ENCODE measurements around the gene CENPS. TPM values are rescaled to one million over a fixed set of nuclear protein-coding genes. Genes with fewer than 3 reads are reported as not detected.

Gene CENPS
- total and polyA plus RNA-seq, 9 of the 15 experiments (the other 6 are each of a cell fraction or from before 2014, with no cell fraction given) = 10.2 to 36.0 (median 26.0) TPM

DNA sequence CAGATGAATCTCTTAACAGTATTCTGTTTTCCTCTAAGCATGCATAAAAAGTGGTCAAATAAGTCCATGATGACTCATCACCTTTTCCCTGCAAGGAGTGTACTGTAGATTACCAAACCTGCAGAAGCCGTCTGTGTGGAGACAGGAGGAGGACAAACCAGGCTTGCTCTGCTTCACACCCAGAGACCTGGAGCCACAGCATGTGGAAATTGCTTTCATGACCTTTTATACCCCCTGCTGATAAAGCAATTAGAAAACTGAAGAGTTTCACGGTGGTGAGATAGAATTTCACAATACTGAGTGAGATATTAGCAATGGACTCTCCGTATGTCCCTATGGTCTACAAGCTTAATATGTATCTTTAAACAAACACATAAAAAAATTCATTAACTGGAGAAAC, 29.0 kb downstream of the CENPS start (continued):
- TF ChIP-seq, protein P1, sequence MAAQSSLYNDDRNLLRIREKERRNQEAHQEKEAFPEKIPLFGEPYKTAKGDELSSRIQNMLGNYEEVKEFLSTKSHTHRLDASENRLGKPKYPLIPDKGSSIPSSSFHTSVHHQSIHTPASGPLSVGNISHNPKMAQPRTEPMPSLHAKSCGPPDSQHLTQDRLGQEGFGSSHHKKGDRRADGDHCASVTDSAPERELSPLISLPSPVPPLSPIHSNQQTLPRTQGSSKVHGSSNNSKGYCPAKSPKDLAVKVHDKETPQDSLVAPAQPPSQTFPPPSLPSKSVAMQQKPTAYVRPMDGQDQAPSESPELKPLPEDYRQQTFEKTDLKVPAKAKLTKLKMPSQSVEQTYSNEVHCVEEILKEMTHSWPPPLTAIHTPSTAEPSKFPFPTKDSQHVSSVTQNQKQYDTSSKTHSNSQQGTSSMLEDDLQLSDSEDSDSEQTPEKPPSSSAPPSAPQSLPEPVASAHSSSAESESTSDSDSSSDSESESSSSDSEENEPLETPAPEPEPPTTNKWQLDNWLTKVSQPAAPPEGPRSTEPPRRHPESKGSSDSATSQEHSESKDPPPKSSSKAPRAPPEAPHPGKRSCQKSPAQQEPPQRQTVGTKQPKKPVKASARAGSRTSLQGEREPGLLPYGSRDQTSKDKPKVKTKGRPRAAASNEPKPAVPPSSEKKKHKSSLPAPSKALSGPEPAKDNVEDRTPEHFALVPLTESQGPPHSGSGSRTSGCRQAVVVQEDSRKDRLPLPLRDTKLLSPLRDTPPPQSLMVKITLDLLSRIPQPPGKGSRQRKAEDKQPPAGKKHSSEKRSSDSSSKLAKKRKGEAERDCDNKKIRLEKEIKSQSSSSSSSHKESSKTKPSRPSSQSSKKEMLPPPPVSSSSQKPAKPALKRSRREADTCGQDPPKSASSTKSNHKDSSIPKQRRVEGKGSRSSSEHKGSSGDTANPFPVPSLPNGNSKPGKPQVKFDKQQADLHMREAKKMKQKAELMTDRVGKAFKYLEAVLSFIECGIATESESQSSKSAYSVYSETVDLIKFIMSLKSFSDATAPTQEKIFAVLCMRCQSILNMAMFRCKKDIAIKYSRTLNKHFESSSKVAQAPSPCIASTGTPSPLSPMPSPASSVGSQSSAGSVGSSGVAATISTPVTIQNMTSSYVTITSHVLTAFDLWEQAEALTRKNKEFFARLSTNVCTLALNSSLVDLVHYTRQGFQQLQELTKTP (IDR thresholded peaks at IDR 0.05; ENCODE audit: low read depth in 1 of 2, partially characterized antibody in 2 of 2) = no peak
- TF ChIP-seq BHLHE40 (IDR thresholded peaks at IDR 0.05; ENCODE audit: low read length) = no peak
- no peak for TF ChIP-seq ZNF282 (CRISPR knock-in tag; IDR thresholded peaks at IDR 0.05)
- no peak for TF ChIP-seq SAFB (IDR thresholded peaks at IDR 0.05; ENCODE audit: borderline replicate concordance, low read depth, low read length)
- peak; percentile 52 to 61; a peak in 2 of 4 replicates for TF ChIP-seq TRIM24 (IDR thresholded peaks at IDR 0.05)
- TF ChIP-seq, protein P2, sequence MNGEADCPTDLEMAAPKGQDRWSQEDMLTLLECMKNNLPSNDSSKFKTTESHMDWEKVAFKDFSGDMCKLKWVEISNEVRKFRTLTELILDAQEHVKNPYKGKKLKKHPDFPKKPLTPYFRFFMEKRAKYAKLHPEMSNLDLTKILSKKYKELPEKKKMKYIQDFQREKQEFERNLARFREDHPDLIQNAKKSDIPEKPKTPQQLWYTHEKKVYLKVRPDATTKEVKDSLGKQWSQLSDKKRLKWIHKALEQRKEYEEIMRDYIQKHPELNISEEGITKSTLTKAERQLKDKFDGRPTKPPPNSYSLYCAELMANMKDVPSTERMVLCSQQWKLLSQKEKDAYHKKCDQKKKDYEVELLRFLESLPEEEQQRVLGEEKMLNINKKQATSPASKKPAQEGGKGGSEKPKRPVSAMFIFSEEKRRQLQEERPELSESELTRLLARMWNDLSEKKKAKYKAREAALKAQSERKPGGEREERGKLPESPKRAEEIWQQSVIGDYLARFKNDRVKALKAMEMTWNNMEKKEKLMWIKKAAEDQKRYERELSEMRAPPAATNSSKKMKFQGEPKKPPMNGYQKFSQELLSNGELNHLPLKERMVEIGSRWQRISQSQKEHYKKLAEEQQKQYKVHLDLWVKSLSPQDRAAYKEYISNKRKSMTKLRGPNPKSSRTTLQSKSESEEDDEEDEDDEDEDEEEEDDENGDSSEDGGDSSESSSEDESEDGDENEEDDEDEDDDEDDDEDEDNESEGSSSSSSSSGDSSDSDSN (IDR thresholded peaks at IDR 0.05; ENCODE audit: borderline replicate concordance in 1 of 2, low read depth in 2 of 2, low read length in 2 of 2) = peak in 1 of 2 experiments; percentile 75; a peak in 3 of 4 replicates
- no peak for TF ChIP-seq SPI1 (IDR thresholded peaks at IDR 0.05; ENCODE audit: borderline replicate concordance, low read depth, low read length)
- TF ChIP-seq, protein P3, sequence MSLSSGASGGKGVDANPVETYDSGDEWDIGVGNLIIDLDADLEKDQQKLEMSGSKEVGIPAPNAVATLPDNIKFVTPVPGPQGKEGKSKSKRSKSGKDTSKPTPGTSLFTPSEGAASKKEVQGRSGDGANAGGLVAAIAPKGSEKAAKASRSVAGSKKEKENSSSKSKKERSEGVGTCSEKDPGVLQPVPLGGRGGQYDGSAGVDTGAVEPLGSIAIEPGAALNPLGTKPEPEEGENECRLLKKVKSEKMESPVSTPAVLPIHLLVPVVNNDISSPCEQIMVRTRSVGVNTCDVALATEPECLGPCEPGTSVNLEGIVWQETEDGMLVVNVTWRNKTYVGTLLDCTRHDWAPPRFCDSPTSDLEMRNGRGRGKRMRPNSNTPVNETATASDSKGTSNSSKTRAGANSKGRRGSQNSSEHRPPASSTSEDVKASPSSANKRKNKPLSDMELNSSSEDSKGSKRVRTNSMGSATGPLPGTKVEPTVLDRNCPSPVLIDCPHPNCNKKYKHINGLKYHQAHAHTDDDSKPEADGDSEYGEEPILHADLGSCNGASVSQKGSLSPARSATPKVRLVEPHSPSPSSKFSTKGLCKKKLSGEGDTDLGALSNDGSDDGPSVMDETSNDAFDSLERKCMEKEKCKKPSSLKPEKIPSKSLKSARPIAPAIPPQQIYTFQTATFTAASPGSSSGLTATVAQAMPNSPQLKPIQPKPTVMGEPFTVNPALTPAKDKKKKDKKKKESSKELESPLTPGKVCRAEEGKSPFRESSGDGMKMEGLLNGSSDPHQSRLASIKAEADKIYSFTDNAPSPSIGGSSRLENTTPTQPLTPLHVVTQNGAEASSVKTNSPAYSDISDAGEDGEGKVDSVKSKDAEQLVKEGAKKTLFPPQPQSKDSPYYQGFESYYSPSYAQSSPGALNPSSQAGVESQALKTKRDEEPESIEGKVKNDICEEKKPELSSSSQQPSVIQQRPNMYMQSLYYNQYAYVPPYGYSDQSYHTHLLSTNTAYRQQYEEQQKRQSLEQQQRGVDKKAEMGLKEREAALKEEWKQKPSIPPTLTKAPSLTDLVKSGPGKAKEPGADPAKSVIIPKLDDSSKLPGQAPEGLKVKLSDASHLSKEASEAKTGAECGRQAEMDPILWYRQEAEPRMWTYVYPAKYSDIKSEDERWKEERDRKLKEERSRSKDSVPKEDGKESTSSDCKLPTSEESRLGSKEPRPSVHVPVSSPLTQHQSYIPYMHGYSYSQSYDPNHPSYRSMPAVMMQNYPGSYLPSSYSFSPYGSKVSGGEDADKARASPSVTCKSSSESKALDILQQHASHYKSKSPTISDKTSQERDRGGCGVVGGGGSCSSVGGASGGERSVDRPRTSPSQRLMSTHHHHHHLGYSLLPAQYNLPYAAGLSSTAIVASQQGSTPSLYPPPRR (CRISPR knock-in tag; IDR thresholded peaks at IDR 0.05; ENCODE audit: borderline replicate concordance) = no peak
- 0 out of 2 replicates have a peak, but pooled peaks have one; percentile 67 for TF ChIP-seq SMAD4 (CRISPR knock-in tag; conservative IDR thresholded peaks at IDR 0.05)
- TF ChIP-seq WHSC1 (IDR thresholded peaks at IDR 0.05; ENCODE audit: low read length) = no peak
- TF ChIP-seq PHB2 (IDR thresholded peaks at IDR 0.05; ENCODE audit: low read depth) = no peak
- TF ChIP-seq XRCC4 (IDR thresholded peaks at IDR 0.05; ENCODE audit: extremely low read depth, insufficient read depth, insufficient read length) = no peak
- TF ChIP-seq, protein P4, sequence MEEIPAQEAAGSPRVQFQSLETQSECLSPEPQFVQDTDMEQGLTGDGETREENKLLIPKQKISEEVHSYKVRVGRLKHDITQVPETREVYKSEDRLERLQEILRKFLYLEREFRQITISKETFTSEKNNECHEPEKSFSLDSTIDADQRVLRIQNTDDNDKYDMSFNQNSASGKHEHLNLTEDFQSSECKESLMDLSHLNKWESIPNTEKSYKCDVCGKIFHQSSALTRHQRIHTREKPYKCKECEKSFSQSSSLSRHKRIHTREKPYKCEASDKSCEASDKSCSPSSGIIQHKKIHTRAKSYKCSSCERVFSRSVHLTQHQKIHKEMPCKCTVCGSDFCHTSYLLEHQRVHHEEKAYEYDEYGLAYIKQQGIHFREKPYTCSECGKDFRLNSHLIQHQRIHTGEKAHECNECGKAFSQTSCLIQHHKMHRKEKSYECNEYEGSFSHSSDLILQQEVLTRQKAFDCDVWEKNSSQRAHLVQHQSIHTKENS (CRISPR knock-in tag; IDR thresholded peaks at IDR 0.05) = no peak
- peak; percentile 61; the same call in 1 of the 2 replicates for TF ChIP-seq HDAC2 (IDR thresholded peaks at IDR 0.05)
- no peak for TF ChIP-seq HEY1 (CRISPR knock-in tag; IDR thresholded peaks at IDR 0.05; ENCODE audit: borderline replicate concordance)
- TF ChIP-seq, protein P5, sequence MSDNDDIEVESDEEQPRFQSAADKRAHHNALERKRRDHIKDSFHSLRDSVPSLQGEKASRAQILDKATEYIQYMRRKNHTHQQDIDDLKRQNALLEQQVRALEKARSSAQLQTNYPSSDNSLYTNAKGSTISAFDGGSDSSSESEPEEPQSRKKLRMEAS (CRISPR knock-in tag; IDR thresholded peaks at IDR 0.05) = peak; percentile 80

All from K562 (cell line).